Testis (tissue), 2 donors: Measurements from ENCODE around the gene SDR42E2.

Experiments used
- CTCF ChIP-seq, 3 experiments: fragments of 450-650 bp in 2 of 3; fragments of 200-600 bp in 1 of 3; sonication (generic) in 1 of 3; IDR thresholded peaks; one replicate each; pipeline ENCODE4 v1.5.1; 2016 to 2019; ENCODE audit warnings: antibody characterized with exemption in 3 of 3, mild to moderate bottlenecking in 2 of 3, moderate library complexity in 1 of 3
- POLR2A ChIP-seq: fragments of 450-650 bp; IDR thresholded peaks from one replicate; pipeline ENCODE4 v1.6.1; 2017; ENCODE audit warnings: antibody characterized with exemption, mild to moderate bottlenecking, moderate library complexity

GRCh38 chr16:22184615-22184968, 22.3 kb downstream of the SDR42E2 start:
- TF ChIP-seq CTCF (IDR thresholded peaks at IDR 0.05) (no peak), POLR2A (no peak)
